Measurements from ENCODE around the gene NR1D1.

The NR1D1 gene

GRCh38 chr17:40111221-40112128 is 11.1 kb upstream of the NR1D1 start:
- DNase-seq, result peak; percentile 88

GRCh38 chr17:40110026-40110845 is 9.8 kb upstream of the NR1D1 start:
- no peak for DNase-seq

- no peak for DNase-seq
Measured at GRCh38 chr17:40108970-40109824, 8.8 kb upstream of the NR1D1 start.

GRCh38 chr17:40107522-40108174 is 7.3 kb upstream of the NR1D1 start:
- no peak for DNase-seq

GRCh38 chr17:40106760-40107521 is 6.6 kb upstream of the NR1D1 start:
- DNase-seq, result no peak

GRCh38 chr17:40105861-40106759 is 5.7 kb upstream of the NR1D1 start:
- DNase-seq, result no peak

GRCh38 chr17:40104594-40105486 is 4.5 kb upstream of the NR1D1 start:
- DNase-seq, result no peak

GRCh38 chr17:40103688-40104087 is 3.3 kb upstream of the NR1D1 start:
- DNase-seq, result no peak

- no peak for DNase-seq
Measured at GRCh38 chr17:40103071-40103661, 2.8 kb upstream of the NR1D1 start.

- DNase-seq, result no peak
Measured at GRCh38 chr17:40101367-40102210, 1.2 kb upstream of the NR1D1 start.

- DNase-seq, result peak; percentile 97
Measured at GRCh38 chr17:40100669-40101366, 429 bp upstream of the NR1D1 start.

- no peak for DNase-seq
Measured at GRCh38 chr17:40099619-40100418, 570 bp downstream of the NR1D1 start.

GRCh38 chr17:40098846-40099618 is 1.4 kb downstream of the NR1D1 start:
- peak; percentile 96 for DNase-seq

GRCh38 chr17:40097931-40098845 is 2.2 kb downstream of the NR1D1 start:
- DNase-seq, result no peak

All from midbrain (tissue), 1 donor.